K562 (cell line): ENCODE measurements around the gene FGF12. TPM values are rescaled to one million over a fixed set of nuclear protein-coding genes. Genes with fewer than 3 reads are reported as not detected.

ENCODE experiments used
- ATAC-seq: fragments of 200-7000 bp; cut with Tn5 transposase; 3 replicates; pipeline ENCODE4 v1.9.1; 2020; ENCODE audit warnings: moderate library complexity
- BruUV-seq: library from RNA; stranded (reverse); fragments of 400-500 nt; replicated peaks from 2 replicates; lab custom pipeline; 2021; lab: Mats Ljungman, UMichigan
- CTCF ChIA-PET: fragments of 300-600 bp; formaldehyde crosslinking; extraction: SDS; loops from one replicate; lab custom pipeline; 2021; ENCODE audit warnings: low intra/inter-chr PET ratio; lab: Yijun Ruan, JAX
- POLR2A ChIA-PET: fragments of 300-600, 350-650 bp; sonication (Branson Sonifier 250); formaldehyde crosslinking; extraction: SDS; loops from one replicate; lab custom pipeline; 2021; ENCODE audit warnings: antibody characterized with exemption, inconsistent platforms; lab: Yijun Ruan, JAX
- DNase-seq, 4 experiments: peaks; one replicate each; pipeline versions ENCODE4 v3.0.0 to v3.0.0-alpha.2; 2011 to 2018; ENCODE audit warnings: low spot score in 3 of 4, mixed read lengths in 3 of 4; ENCODE audit errors: extremely low read depth in 1 of 4
- FAIRE-seq: peaks from 2 replicates; lab custom pipeline; 2011; peaks lifted over from hg19 to GRCh38; lab: Jason Lieb, UNC
- H2AFZ ChIP-seq: 2 replicates; pipeline ENCODE4 v1.6.0; 2011; ENCODE audit warnings: low read depth, low read length, control low read depth, inconsistent platforms
- H3K27ac ChIP-seq: fragments of 200-600 bp; 3 replicates; pipeline ENCODE4 v1.8.0; 2011; ENCODE audit warnings: low read depth, mild to moderate bottlenecking, control low read depth, inconsistent platforms, low read length, moderate library complexity, mixed read lengths; ENCODE audit errors: extremely low read depth
- H3K27me3 ChIP-seq, 2 experiments: fragments of 300-600 bp in 1 of 2; 2 replicates in 1 of 2; 3 replicates in 1 of 2; pipeline versions ENCODE4 v1.6.0 to v1.8.0; 2011; ENCODE audit warnings: inconsistent platforms in 2 of 2, low read length in 2 of 2, mild to moderate bottlenecking in 1 of 2, mixed read lengths in 1 of 2, moderate library complexity in 1 of 2; ENCODE audit not compliant: control insufficient read depth in 2 of 2, insufficient read depth in 2 of 2
- H3K36me3 ChIP-seq: fragments of 300-600 bp; 3 replicates; pipeline ENCODE4 v1.8.0; 2011; ENCODE audit warnings: mild to moderate bottlenecking, low read length, inconsistent platforms; ENCODE audit not compliant: control insufficient read depth, insufficient read depth
- H3K4me1 ChIP-seq, 2 experiments: fragments of 200-600 bp in 1 of 2; replicated peaks in 1 of 2; 2 replicates in 1 of 2; 3 replicates in 1 of 2; pipeline versions ENCODE4 v1.5.1 to v1.8.0; 2011; ENCODE audit warnings: inconsistent platforms in 2 of 2, low read length in 2 of 2, mild to moderate bottlenecking in 1 of 2, mixed read lengths in 1 of 2, moderate library complexity in 1 of 2; ENCODE audit not compliant: control insufficient read depth in 2 of 2, insufficient read depth in 2 of 2
- H3K4me2 ChIP-seq: 2 replicates; pipeline ENCODE4 v1.6.1; 2011; ENCODE audit warnings: low read length, control low read depth, inconsistent platforms, mixed read lengths; ENCODE audit not compliant: insufficient read depth
- H3K4me3 ChIP-seq: fragments of 200-600 bp; sonication (generic), shearing (Covaris generic); 2 replicates; pipeline ENCODE4 v1.5.1; 2016; ENCODE audit warnings: control low read depth, inconsistent platforms
- H3K79me2 ChIP-seq: fragments of 200-600 bp; 3 replicates; pipeline ENCODE4 v1.8.0; 2011; ENCODE audit warnings: low read length, inconsistent platforms; ENCODE audit not compliant: control insufficient read depth, insufficient read depth
- H3K9ac ChIP-seq, 2 experiments: 2 replicates each; pipeline versions ENCODE4 v1.6.0 to v1.6.1; 2011; ENCODE audit warnings: low read depth in 2 of 2, low read length in 2 of 2, control low read depth in 1 of 2, inconsistent platforms in 1 of 2, mild to moderate bottlenecking in 1 of 2, mixed read lengths in 1 of 2; ENCODE audit not compliant: insufficient read depth in 1 of 2
- H3K9me1 ChIP-seq: one replicate; pipeline ENCODE4 v1.6.0; 2011; ENCODE audit warnings: inconsistent platforms, mild to moderate bottlenecking, low read length, moderate library complexity; ENCODE audit not compliant: control insufficient read depth, insufficient read depth
- H3K9me3 ChIP-seq: replicated peaks from 2 replicates; pipeline ENCODE4 v1.5.1; 2011; ENCODE audit warnings: low read depth, low read length, inconsistent platforms; ENCODE audit not compliant: control insufficient read depth, insufficient read depth
- H4K20me1 ChIP-seq: replicated peaks from 2 replicates; pipeline ENCODE4 v1.6.1; 2011; ENCODE audit warnings: low read length, inconsistent platforms, mixed read lengths; ENCODE audit not compliant: control insufficient read depth, insufficient read depth
- CTBP1 ChIP-seq: fragments of 450-650 bp; IDR thresholded peaks from 2 replicates; pipeline ENCODE4 v1.6.1; 2016; ENCODE audit warnings: borderline replicate concordance
- KAT7 ChIP-seq: sonication (generic); formaldehyde crosslinking; IDR thresholded peaks from 2 replicates; pipeline ENCODE4 v1.8.0; 2022; ENCODE audit warnings: missing genetic modification reagents, mild to moderate bottlenecking, borderline replicate concordance
- MAFK ChIP-seq: IDR thresholded peaks from 2 replicates; pipeline ENCODE4 v1.6.1; 2011; ENCODE audit warnings: low read length, improper control_type of control experiment
- MYNN ChIP-seq, 2 experiments: sonication (generic); formaldehyde crosslinking in 1 of 2; IDR thresholded peaks; 2 replicates each; pipeline versions ENCODE4 v1.5.0 to v1.6.1; 2016 to 2020; ENCODE audit warnings: antibody characterized with exemption in 1 of 2, missing genetic modification reagents in 1 of 2
- NCOA6 ChIP-seq: fragments of 450-650 bp; IDR thresholded peaks from 2 replicates; pipeline ENCODE4 v1.6.1; 2017; ENCODE audit warnings: mild to moderate bottlenecking
- PTBP1 ChIP-seq: fragments of 200-400 bp; formaldehyde crosslinking; IDR thresholded peaks from 2 replicates; pipeline ENCODE4 v1.6.1; 2017; ENCODE audit warnings: low read depth, low read length
- STAG1 ChIP-seq: sonication (generic); formaldehyde crosslinking; IDR thresholded peaks from 2 replicates; pipeline ENCODE4 v1.5.0; 2020; ENCODE audit warnings: missing genetic modification reagents, borderline replicate concordance
- TFE3 ChIP-seq: fragments of 450-650 bp; formaldehyde crosslinking; IDR thresholded peaks from 2 replicates; pipeline ENCODE4 v1.4.0; 2020; ENCODE audit warnings: mild to moderate bottlenecking, mixed read lengths
- THAP7 ChIP-seq: fragments of 250-450 bp; sonication (Bioruptor Pico); IDR thresholded peaks from 2 replicates; pipeline ENCODE4 v1.5.0; 2021
- ZFPM2 ChIP-seq: fragments of 250-450 bp; sonication (Bioruptor Pico); IDR thresholded peaks from 2 replicates; pipeline ENCODE4 v1.5.1; 2022; ENCODE audit warnings: mild to moderate bottlenecking
- ZFX ChIP-seq: sonication (generic); formaldehyde crosslinking; IDR thresholded peaks from 2 replicates; pipeline ENCODE4 v1.8.0; 2022; ENCODE audit warnings: mild to moderate bottlenecking, missing genetic modification reagents, moderate library complexity
- WGBS: fragments of 100-300 bp; shearing (Covaris generic); methylation state at CpG from one replicate; pipeline ENCODE4 v1.1.6; 2016; ENCODE audit warnings: low coverage, mixed read lengths; ENCODE audit not compliant: insufficient coverage; ENCODE audit errors: missing lambda C conversion rate; 5-methylcytosine and 5-hydroxymethylcytosine counted together
- in situ Hi-C: fragments of 300-500 bp; cut with MboI; formaldehyde crosslinking; loops from 4 replicates; pipeline ENCODE4 v1.15.0; 2018; ENCODE audit warnings: inconsistent platforms, mixed read lengths
- intact Hi-C: fragments of 100-400 bp; cut with micrococcal nuclease; formaldehyde crosslinking; loops from 2 replicates; pipeline ENCODE4 v1.14.2; 2022
- polyA plus RNA-seq, 8 experiments: library from polyadenylated mRNA; depleted of rRNA in 4 of 8; stranded (reverse) in 5 of 8; unstranded in 3 of 8; fragments of >200 nt; fragmentation: Nextera tagmentation in 2 of 8; fragmentation: Illumina TruSeq in 1 of 8; extraction: Ambion mirVana in 2 of 8; extraction: Trizol in 1 of 8; gene quantifications; 2 replicates each; pipeline versions ENCODE4 v1.2.1 to v1.2.3, GENCODE V29; 2011 to 2014; ENCODE audit warnings: inconsistent platforms in 1 of 8, missing spikeins in 1 of 8
- total RNA-seq, 7 experiments: library from RNA; depleted of rRNA in 6 of 7; stranded (reverse); fragments of >200 nt in 6 of 7; fragmentation: Illumina TruSeq in 2 of 7; extraction: Trizol in 2 of 7; gene quantifications; 2 replicates each; pipeline versions ENCODE4 v1.2.1 to v1.2.3, GENCODE V29; 2011 to 2021; ENCODE audit warnings: low replicate concordance in 1 of 7

FGF12 gene
- total and polyA plus RNA-seq, 9 of the 15 experiments (the other 6 are each of a cell fraction or from before 2014, with no cell fraction given), result not detected

GRCh38 chr3:192515664-192516045, 211.7 kb downstream of the FGF12 start:
- H3K36me3 ChIP-seq, result no peaks in the 10 kb centered on the region
- no peaks in the 10 kb centered on the region for H3K79me2 ChIP-seq
- no peaks in the 10 kb centered on the region for H3K27me3 ChIP-seq
- H3K4me1 ChIP-seq, result no peaks in the 10 kb centered on the region
- no peak overlapping the region for H3K27ac ChIP-seq
- no peak for DNase-seq
- WGBS, result under 1% methylated on average over 8 of the region's 10 CpGs
- ChIA-PET CTCF (no interaction called here), POLR2A (no interaction called here)
- H4K20me1 ChIP-seq, result no peaks in the 10 kb centered on the region
- in situ Hi-C loops (no loop called here), intact Hi-C loops (no loop called here)
- ATAC-seq, result no peak
- no peak for FAIRE-seq
- no peak overlapping the region for H2AFZ ChIP-seq
- H3K4me2 ChIP-seq, result no peak overlapping the region
- H3K9me3 ChIP-seq, result 0 out of 2 replicates have a peak, but pooled peaks cover 2% of the 10 kb centered on the region
- no peaks in the 10 kb centered on the region for H3K9me1 ChIP-seq
- no peak overlapping the region for H3K9ac ChIP-seq
- H3K4me3 ChIP-seq, result no peak overlapping the region
- no TSS peak for BruUV-seq
- TF ChIP-seq ZFPM2 (CRISPR knock-in tag), result no peak
- TF ChIP-seq MYNN (IDR thresholded peaks at IDR 0.05), result no peak
- no peak for TF ChIP-seq MYNN (CRISPR knock-in tag; IDR thresholded peaks at IDR 0.05)
- no peak for TF ChIP-seq CTBP1
- TF ChIP-seq MAFK, result no peak
- no peak for TF ChIP-seq TFE3 (CRISPR knock-in tag)
- TF ChIP-seq KAT7 (CRISPR knock-in tag), result no peak
- TF ChIP-seq ZFX (CRISPR knock-in tag), result no peak
- no peak for TF ChIP-seq THAP7 (CRISPR knock-in tag)
- no peak for TF ChIP-seq NCOA6
- TF ChIP-seq PTBP1, result no peak
- TF ChIP-seq STAG1, result no peak
